Measurements from ENCODE around the gene NUP98. TPM values are rescaled to one million over a fixed set of nuclear protein-coding genes. Genes with fewer than 3 reads are reported as not detected.

The NUP98 gene
- total and polyA plus RNA-seq, 10 of the 15 experiments (the other 5 are each of a cell fraction or from before 2014, with no cell fraction given), result 21.7 to 108 (median 78.9) TPM

- TF ChIP-seq BHLHE40 (IDR thresholded peaks at IDR 0.05; ENCODE audit: borderline replicate concordance in 1 of 2, low read depth in 2 of 2, low read length in 1 of 2) (peak; percentile 21 to 55; a peak in 3 of 4 replicates), ZNF622 (IDR thresholded peaks at IDR 0.05) (no peak), POLR2A (IDR thresholded peaks at IDR 0.05; ENCODE audit: low read depth, low read length) (peak; percentile 97), EED (IDR thresholded peaks at IDR 0.05; ENCODE audit: low read depth) (peak; percentile 56), PKNOX1 (IDR thresholded peaks at IDR 0.05) (peak; percentile 100), GABPA (IDR thresholded peaks at IDR 0.05; ENCODE audit: low read depth) (peak; percentile 66), ZBTB4 (CRISPR knock-in tag; IDR thresholded peaks at IDR 0.05) (no peak), ZSCAN29 (IDR thresholded peaks at IDR 0.05) (no peak), LARP7 (IDR thresholded peaks at IDR 0.05) (peak; percentile 98), PML (IDR thresholded peaks at IDR 0.05; ENCODE audit: low read length) (peak; percentile 85; the same call in 1 of the 2 replicates), CEBPB (IDR thresholded peaks at IDR 0.05; ENCODE audit: borderline replicate concordance in 1 of 2, low read depth in 2 of 2, low read length in 2 of 2) (peak in 1 of 2 experiments; percentile 72; a peak in 1 of 4 replicates), SMAD5 (IDR thresholded peaks at IDR 0.05; ENCODE audit: low read depth) (peak; percentile 68), NKRF (conservative IDR thresholded peaks at IDR 0.05) (peak; percentile 92), NBN (IDR thresholded peaks at IDR 0.05) (peak; percentile 100), RUNX3 (IDR thresholded peaks at IDR 0.05; ENCODE audit: low read length) (peak; percentile 41; the same call in 1 of the 2 replicates), E4F1 (IDR thresholded peaks at IDR 0.05; ENCODE audit: borderline replicate concordance, partially characterized antibody) (peak; percentile 37), POLR2AphosphoS2 (IDR thresholded peaks at IDR 0.05; ENCODE audit: low read depth, low read length) (peak; percentile 81; the same call in 1 of the 2 replicates), HDGF (IDR thresholded peaks at IDR 0.05) (peak; percentile 100), BRCA1 (IDR thresholded peaks at IDR 0.05; ENCODE audit: low read depth, low read length) (peak; percentile 56; the same call in 1 of the 2 replicates)
Observed at GRCh38 chr11:3797329-3798090, at the start of gene NUP98 (continued).

Data from GM12878 (cell line).